Left kidney (tissue), 2 donors: ENCODE data around the gene IDNK. TPM values are rescaled to one million over a fixed set of nuclear protein-coding genes. Genes with fewer than 3 reads are reported as not detected.

Source experiments
- DNase-seq: peaks from one replicate; pipeline ENCODE4 v3.0.0-alpha.2; 2013
- polyA plus RNA-seq: library from polyadenylated mRNA; unstranded; fragments of 120-200 nt; gene quantifications from one replicate; pipeline ENCODE4 v1.2.1, GENCODE V29; 2013; ENCODE audit not compliant: insufficient read length

IDNK gene
- polyA plus RNA-seq, 1 donor = 11.5 TPM

DNA sequence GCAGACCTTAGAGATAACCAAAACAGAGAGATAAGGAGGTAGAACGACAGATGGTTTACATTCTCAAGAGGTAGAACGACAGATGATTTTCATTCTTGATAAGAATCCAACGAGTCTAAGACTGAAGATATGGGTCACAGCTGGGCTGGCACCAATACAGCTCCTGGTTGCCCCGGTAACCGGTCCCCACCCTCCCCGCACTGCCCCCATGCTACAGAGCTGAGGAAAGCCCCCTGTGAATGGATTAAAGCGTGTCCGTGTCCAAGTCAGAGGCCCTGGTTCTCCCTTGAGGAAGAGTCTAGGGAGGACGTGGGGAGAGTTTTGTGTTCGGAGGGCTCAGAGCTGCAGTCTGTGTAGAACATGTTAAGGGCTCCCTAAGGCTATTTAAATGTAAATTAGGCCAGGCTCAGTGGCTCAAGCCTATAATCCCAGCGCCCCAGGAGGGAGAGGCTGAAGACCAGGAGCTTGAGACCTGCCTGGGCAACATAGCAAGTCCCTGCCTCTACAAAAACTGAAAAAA lies 8.1 kb downstream of the IDNK start:
- DNase-seq = no peak

DNA sequence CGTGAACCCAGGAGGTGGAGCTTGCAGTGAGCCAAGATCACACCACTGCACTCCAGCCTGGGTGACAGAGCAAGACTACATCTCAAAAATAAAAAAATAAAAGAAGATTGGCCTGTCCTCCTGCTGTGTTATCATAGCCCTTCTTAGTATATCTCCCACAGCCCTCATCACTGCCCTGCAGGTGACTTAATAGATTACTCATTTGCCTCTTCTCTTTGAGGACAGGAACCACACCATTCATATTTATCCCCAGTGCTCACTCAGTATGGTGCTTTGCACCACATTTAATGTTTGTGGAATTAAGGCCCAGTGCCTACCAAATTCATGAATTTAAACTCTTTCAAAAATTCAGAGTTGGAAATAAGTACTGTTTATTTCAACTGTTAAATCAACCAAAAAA lies 10.3 kb downstream of the IDNK start:
- no peak for DNase-seq

DNA sequence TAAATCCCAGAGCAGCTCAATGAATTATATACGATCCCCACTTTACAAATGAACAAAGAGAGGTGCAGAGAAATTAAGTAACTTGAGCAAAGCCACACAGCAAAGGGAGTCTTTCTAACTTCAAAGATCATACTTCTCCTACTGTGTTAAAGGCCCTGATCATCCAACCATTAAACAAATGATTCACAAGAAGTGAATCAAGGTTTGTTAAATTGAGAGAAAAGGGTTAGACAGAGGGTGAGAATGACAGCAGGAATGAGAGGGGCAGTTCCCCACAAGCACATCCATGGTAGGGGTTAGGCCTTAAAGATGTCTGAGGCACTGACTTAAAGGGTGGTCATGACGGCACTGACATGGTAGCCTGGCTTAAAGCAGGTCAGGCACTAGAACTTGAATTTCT lies 10.7 kb downstream of the IDNK start:
- no peak for DNase-seq

DNA sequence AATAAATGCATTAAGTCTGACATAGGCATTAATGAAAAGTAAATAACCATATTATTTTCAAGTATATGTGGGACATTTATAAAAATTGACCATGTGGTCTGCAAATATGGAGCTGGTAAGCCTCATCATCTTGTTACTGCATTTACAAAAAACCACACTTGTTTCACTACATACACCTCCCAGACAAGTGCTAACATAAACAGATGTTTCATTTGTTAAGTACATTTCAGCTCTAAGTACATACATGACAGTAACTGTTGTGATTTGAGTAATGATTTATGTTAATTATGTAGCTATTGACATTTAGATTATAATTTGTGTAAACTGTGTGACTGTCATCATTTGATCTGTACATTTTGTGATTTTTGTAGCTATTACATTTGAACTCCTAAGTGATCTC lies 13.9 kb downstream of the IDNK start:
- DNase-seq = no peak

DNA sequence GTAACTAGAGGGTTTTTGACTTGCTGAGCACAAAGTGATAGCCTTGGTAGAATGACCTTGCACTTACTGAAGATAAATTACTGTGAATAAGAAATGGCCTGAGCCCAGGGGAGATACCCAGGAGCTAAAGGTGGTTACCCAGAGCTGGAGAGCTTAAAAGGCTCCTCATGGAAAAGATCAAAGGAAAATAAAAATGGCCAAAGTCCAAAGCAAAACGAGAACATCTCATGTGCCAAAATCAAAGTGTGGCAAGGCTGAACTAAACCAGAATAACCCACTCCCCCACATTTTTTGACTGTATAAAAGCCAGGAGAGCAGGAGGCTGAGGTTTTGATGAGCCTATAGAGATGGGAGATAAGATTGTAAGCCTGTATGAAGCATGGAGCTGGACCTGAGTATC lies 14.4 kb downstream of the IDNK start:
- no peak for DNase-seq

DNA sequence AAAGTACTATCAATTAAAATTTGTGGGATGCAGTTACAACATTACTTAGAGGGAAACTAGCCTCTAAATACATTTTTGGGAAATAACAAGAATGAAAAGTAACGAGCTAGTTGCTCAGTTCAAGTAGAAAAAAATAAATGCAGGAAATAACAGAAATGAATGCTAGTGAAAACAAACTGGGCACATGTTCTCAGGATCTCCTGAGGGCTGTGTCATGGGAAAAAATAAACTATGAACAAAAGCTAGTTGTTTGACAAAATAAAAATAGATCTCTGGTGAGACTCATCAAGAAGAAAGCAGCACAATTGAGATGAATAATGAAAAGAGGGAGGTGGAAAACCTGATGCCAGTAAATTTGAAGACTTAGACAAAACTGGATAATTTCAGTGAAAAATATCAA lies 16.3 kb downstream of the IDNK start:
- no peak for DNase-seq

DNA sequence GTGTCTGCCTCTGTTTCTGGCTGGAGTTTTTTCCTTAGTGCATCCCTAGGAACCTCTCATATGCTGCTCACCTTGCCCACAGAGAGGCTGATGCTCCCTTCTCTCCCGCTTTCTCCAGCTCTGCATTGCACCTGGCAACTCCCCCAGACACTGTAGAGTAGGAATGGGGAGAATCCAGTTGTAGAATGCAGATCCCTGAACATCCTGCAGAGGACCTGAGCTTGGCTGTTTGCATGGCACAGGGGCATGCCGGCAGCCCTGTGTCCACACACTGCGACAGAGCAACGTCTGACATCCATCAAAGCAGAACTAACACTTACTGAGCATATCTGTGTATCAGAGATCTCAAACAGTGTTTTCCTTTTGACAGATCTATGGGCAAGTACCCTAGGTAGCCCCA lies 19.9 kb downstream of the IDNK start:
- no peak for DNase-seq

DNA sequence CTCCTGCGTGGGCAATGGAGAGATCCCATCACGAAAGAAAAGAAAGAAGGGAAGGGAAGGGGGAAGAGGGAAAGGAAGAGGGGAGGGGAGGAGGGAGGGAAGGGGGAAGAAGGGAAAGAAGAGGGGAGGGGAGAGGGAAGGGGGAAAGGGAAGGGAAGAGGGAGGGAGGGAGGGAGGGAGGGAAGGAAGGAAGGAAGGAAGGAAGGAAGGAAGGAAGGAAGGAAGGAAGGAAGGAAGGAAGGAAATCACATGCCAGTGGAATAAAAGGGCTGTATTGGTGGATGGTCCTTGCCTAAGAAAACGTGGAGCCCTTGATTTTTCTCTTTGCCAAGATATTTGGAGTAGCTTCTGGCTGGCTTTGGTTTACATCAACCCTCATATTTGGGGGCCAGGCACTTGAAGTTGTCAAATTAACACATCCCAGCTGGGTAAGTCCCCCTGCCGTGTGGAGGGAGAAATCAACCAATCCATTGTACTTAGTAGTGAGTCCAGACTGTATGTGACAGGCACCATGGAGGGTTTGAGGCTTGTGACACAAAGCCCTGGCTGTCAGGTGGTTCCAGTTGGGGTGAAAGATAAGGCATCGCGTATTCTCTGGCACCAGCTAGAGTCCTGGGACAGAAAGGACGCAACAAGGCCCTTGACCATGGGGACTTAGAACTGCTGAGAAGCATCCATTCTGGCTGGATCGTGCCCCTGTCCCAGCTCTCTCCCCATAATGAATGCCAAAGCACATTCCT lies 23.7 kb downstream of the IDNK start:
- no peak for DNase-seq

DNA sequence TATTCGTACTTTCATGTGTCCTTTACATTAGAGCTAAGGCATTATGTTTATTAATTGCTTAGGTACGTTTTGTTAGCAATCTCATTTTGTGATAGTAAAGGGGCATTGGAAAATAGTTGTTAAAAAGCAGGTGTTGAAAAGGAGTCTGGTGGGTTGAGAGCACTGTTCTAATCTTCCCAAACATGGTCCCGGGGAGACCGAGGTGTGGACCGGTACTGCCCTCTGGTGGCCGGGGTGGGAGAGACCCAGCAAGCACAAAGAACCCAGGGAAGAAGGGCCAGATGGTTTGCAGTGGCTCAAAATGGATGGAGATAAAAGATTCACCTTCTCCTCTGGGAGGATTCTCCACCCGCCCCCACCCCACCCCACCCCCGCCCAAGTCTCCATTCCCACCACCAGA lies 26.1 kb downstream of the IDNK start:
- DNase-seq = no peak

DNA sequence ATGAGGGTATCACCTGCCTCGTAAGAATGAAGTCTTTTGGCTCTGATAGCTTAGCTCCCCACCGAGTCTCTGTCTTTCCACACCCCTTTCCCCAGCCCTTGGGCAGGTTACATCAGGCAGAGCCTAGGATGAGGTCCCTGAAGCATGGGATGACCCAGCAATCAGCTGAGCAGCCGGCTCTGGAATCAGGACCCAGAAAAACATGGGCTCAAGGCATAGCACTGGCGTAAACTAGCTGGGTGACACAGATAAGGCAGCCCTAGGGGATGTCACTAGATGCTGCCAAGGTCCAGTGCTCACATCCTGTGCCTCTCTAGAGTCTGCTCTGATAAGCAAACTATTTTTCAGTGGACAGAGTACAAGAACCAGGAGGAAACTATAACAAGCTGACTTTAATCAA lies 26.6 kb downstream of the IDNK start:
- DNase-seq = no peak

DNA sequence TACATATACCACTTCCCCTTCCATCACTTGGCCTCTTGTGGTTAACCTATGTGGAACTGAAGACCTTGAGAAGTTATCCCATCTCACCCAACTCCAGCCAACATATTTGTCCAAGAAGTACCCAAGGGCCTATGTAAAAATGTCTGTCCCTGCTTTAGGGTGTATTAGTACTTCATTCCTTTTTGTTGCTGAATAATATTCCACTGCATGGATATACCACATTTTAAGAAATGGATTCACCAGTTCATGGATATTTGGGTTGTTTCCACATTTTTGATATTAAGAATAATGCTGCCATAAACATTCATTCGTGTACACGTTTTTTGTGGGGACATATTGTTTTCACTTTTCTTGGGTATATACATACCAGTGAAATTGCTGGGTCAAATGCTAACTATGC lies 28.6 kb downstream of the IDNK start:
- DNase-seq = no peak

DNA sequence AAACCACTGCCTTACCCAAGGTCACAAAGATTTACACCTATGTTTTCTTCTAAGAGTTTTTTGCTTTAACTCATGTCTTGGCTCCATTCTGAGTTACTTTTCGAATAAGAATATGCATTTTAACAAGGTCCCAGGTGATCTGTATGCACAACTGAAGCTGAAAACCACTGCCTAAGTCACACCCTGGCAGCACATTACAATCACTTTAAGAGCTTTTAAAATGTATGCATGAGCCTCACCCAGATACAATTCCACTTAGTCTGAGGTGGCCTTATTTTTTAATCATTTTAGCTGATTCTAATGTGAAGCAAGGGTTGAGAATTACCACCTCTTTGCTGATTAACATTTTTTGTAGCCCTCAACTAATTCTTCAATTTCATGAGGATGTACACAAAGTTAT lies 29.5 kb downstream of the IDNK start:
- DNase-seq = no peak

DNA sequence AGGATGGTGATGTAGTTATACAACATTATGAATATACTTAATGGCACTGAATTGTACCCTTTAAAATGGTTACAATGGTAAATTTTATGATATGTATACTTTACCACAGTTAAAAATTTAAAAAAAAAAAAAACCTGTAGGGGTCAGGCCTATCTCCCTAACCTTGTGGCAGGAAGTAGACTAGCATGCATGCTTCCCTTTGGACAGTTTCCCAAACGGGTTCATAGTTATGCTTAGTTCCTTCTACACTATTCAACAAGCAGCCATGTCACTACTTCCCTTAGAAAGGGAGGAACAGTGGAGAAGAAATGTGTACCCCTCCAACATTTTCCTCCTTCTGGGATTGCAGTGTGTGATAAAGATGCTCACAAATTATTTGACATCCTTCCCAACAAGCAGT lies 32.5 kb downstream of the IDNK start:
- no peak for DNase-seq

DNA sequence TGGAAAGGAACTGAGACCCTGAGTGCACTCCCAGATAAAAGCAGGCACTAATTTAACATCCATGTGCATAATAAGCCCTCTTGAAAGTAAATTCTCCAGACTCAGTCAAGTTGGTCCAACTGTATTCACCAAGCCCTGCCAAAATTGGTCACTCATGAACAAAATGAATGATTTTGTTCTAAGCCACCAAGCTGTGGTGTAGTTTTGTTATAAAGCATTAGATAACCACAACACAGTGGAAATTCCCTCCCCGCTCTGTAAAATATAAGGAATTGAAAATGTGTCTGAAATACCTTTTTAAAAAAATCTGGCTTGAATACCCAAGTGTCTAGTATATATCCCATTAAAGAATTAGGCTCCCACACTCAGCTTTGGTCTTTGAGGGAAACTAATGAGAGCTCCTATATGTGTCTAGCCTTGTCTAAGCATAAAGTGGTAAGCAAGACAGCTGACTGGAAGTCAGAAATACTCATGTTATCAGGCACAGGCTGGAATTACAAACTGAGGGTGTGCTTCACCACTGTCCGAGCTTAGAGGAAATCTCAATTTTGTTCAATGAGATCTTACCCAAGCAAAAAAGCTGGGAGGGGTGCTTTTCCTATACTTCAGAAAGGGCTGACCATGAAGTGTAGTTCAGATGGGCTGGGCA lies 33.2 kb downstream of the IDNK start:
- DNase-seq = no peak

DNA sequence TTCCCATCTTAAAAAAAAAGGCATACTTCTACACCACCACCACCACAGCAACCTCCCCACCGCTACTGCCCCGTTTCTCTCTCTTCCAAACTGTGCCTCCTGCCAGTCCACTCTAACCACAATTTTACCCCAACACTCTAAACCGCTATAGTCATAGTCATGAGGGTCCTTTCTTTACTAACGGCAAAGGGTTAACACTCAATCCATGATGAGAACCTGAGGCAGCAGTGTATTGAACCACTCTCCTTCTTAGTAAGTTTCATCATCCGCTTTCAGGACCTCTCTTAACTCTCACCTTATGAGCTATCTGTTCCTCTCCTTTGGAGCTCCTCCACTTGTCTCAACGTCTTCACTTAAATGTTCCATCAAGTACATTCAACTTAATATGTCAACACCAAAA lies 34.0 kb downstream of the IDNK start:
- no peak for DNase-seq

DNA sequence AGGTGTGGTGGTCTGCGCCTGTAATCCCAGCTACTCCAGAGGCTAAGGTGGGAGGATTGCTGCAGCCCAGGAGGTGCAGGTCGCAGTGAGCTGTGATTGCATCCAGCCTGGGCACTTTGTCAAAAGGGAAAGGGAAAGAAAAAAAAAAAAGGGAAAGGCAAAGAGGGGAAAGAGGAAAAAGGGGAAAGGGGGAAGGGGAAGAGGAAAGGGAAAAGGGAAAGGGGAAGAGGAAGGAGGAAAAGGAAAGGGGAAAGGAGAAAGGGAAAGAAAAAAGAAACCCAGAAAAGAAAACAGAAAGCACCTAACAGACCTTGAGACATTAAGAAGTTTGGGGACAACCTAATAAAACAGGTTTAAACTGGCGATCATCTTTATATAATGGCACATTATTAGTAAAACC lies 40.0 kb downstream of the IDNK start:
- DNase-seq = no peak

DNA sequence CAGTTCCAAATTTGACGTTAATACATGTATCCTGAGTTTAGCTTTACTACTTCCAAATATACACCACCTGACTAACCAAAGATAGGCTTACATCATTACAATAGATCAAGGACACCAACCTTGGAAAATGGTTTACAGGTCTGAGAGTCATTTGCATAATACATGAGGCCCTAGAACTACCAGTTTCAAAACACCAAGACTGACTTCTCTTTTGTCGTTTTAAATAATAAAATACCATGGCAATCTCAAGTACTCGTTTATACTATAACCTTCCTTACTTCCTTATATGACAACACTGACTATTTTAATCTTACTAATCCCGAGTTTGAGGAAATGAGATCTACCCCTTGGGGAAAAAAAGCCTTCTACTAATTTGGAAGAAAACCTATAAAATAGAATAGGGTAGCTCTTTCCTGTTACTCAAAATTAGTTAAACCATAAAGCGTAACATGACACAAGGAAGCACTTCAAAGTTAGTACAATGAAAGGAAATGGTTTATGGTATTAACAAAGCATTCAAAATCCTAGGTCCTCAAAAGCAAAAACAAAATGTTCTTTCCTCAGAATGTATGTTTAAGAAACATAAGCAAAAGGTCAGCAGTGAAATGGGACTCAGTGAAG lies 42.7 kb downstream of the IDNK start:
- DNase-seq = no peak

DNA sequence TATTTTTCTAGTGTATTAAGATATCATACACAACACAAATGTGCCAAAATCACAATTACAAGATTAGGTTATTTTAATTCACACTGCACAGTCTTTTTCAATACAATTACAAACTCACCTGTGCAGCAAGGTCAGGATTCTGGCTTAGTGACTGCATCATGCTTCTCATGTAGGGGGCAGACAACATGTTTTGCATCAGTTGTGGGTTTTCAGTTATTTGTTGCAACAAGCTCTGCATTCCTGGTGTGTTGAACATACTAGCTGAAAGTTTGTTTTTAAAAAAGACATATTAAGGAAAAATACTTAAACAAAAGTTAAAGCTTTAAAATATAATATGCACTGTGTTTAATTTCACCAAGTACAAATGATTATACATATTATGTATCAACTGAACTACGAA lies 46.1 kb downstream of the IDNK start:
- DNase-seq = no peak

DNA sequence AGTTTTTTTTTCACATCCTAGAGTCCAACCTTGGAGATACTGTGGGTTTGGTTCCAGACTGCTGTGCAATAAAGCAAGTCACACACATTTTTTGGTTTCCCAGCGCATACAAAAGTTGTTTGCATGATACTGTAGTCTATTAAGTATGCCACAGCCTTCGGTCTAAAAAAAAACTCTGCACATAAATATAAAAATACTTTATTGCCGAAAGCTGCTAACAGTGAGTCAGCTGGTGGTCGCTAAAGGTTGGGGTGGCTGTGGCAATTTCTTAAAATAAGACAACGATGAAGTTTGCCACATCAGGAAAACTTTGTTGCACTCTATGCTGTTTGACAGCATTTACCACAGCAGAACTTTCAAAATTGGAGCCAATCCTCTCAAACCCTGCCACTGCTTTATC lies 47.4 kb downstream of the IDNK start:
- no peak for DNase-seq

DNA sequence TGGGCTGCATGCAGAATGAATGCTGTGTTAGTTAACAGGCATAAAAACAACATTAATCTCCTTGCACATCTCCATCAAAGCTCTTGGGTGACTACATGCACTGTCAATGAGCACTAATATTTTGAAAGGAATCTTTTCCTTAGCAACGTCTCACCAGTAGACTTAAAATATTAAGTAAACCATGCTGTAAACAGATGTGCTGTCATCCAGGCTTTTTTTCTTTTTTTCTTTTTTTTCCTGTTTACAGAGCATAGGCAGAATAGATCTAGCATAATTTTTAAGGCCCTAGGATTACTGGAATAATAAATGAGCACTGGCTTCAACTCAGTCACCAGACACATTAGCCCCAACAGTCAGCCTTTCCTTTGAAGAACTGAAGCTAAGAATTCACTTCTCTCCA lies 48.5 kb downstream of the IDNK start:
- DNase-seq = no peak

DNA sequence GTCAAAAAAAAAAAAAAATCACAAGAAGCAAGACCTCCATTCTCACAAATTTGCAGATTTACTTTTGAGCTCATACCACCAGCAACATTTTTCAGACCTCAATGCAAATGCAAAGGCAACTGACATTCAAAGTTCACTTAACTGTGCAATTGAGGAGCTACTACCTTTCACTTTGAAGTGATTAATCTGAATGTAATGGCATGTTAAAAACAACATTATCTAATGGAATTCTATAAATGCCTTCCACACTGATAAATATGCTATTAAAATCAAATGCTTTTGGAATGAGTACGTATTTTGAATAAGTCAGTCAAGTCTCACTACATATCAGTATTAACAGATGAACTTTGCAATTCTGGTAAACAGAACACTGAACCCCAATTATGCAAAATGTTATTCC lies 52.5 kb downstream of the IDNK start:
- no peak for DNase-seq

DNA sequence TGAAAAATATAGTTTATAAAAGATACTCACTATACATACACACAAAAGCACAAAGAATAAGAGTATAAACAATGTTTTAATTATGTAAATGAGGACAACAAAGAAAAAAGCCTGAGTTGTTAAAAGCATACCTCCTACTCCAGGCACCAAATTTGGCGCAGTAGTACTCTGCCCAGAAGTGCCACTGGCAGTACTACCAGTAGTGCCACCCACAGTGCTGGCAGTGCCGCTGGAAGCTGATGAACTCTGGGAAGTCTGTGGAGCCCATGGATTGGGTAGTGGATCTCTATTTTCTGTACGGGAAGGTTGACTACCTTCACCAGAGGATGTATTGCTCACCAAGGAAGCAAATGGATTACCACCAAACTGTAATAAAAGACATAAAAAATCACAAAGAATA lies 54.7 kb downstream of the IDNK start:
- DNase-seq = no peak

DNA sequence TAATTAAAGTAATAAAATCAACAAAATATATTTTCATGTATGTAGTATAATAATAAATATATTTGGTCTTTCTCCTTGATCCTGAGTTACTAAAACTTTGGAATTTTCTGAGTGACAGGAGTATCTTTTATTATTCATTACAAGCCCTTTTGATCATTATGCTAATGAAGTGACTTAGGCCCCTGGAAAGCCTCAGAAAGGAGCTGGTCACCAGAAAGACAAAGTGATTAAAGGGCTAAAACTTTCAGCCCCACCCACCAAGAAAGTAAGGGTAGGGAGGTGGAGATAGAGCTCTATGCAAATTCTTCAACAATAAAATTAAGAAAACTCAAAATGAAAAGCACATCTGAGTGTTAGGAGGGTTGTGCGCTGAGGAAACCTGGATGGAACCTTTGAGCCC lies 57.3 kb downstream of the IDNK start:
- no peak for DNase-seq

DNA sequence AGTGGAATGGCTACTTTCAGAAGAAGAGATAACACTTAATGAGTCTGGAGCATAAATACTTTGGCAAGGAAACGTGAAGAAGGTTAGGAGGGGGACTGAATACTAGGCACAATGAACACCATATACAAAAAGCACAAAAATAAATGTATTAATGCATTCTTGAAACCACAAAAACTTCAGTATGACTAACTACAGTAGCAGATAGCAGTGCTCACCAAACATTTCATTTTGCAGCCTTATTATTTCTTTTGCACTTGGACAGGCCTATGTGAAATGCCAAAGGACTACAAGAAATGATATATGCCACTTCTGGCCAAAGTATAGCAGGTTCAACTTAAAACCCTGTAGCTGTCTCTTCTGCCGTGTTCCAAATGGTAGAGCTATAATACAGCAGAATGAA lies 58.5 kb downstream of the IDNK start:
- no peak for DNase-seq
